KMS-11 (cell line): ENCODE measurements around the gene CMIP.

Experiments used
- H2AFZ ChIP-seq: fragments of 200-600 bp; sonication (generic); 2 replicates; pipeline ENCODE4 v1.6.1; 2016; ENCODE audit warnings: antibody characterized with exemption, mixed run types, low read depth
- H3K27ac ChIP-seq: fragments of 200-600 bp; sonication (generic); 2 replicates; pipeline ENCODE4 v1.6.1; 2016; ENCODE audit warnings: mild to moderate bottlenecking, mixed run types
- H3K27me3 ChIP-seq: fragments of 200-600 bp; sonication (generic); 2 replicates; pipeline ENCODE4 v1.6.1; 2017; ENCODE audit warnings: mild to moderate bottlenecking, low read depth, mixed run types, moderate library complexity; ENCODE audit not compliant: insufficient read depth
- H3K36me3 ChIP-seq: fragments of 200-600 bp; sonication (generic); 2 replicates; pipeline ENCODE4 v1.6.1; 2017; ENCODE audit warnings: mild to moderate bottlenecking, mixed run types; ENCODE audit not compliant: insufficient read depth
- H3K4me1 ChIP-seq: fragments of 200-600 bp; sonication (generic); 2 replicates; pipeline ENCODE4 v1.6.1; 2016; ENCODE audit warnings: mild to moderate bottlenecking, low read depth, mixed run types; ENCODE audit not compliant: poor library complexity, severe bottlenecking
- H3K4me2 ChIP-seq: fragments of 200-600 bp; sonication (generic); 2 replicates; pipeline ENCODE4 v1.7.0; 2016; ENCODE audit warnings: mild to moderate bottlenecking, mixed run types
- H3K4me3 ChIP-seq: fragments of 200-600 bp; sonication (generic); IDR thresholded peaks from 2 replicates; pipeline ENCODE4 v1.6.1; 2017; ENCODE audit warnings: low read depth, low read length, mixed read lengths; ENCODE audit not compliant: insufficient read depth
- H3K79me2 ChIP-seq: fragments of 200-600 bp; sonication (generic); 2 replicates; pipeline ENCODE4 v1.6.1; 2016; ENCODE audit warnings: low read depth, mixed run types; ENCODE audit not compliant: insufficient read depth
- H3K9ac ChIP-seq: fragments of 200-600 bp; sonication (generic); 2 replicates; pipeline ENCODE4 v1.6.1; 2016; ENCODE audit warnings: mild to moderate bottlenecking, mixed run types
- H4K20me1 ChIP-seq: fragments of 200-600 bp; sonication (generic); 2 replicates; pipeline ENCODE4 v1.6.1; 2016; ENCODE audit warnings: mild to moderate bottlenecking, mixed run types; ENCODE audit not compliant: insufficient read depth
- CTCF ChIP-seq: fragments of 200-600 bp; sonication (generic); conservative IDR thresholded peaks from 2 replicates; pipeline ENCODE4 v1.6.1; 2017; ENCODE audit warnings: low read depth, mild to moderate bottlenecking, antibody characterized with exemption, low read length, moderate library complexity, mixed read lengths

Gene CMIP

GRCh38 chr16:81572386-81573144 is 128.0 kb downstream of the CMIP start:
- TF ChIP-seq CTCF: no peak
- Histone ChIP-seq H3K36me3 (no peaks in the 10 kb centered on the region), H3K79me2 (peaks cover 53% of the 10 kb centered on the region; the same call in 1 of the 2 replicates), H2AFZ (no peak overlapping the region), H3K27me3 (no peaks in the 10 kb centered on the region), H3K4me1 (no peaks in the 10 kb centered on the region), H3K9ac (no peak overlapping the region), H3K4me3 (no peak overlapping the region), H3K4me2 (no peak overlapping the region), H3K27ac (no peak overlapping the region), H4K20me1 (no peaks in the 10 kb centered on the region)

GRCh38 chr16:81573533-81574020 is 129.0 kb downstream of the CMIP start:
- Histone ChIP-seq H3K79me2 (peaks cover 60% of the 10 kb centered on the region), H3K4me1 (no peaks in the 10 kb centered on the region), H3K4me2 (no peak overlapping the region), H3K27me3 (no peaks in the 10 kb centered on the region), H3K4me3 (no peak overlapping the region), H3K27ac (no peak overlapping the region), H3K9ac (no peak overlapping the region), H4K20me1 (no peaks in the 10 kb centered on the region), H3K36me3 (no peaks in the 10 kb centered on the region), H2AFZ (no peak overlapping the region)
- no peak for TF ChIP-seq CTCF

- no peak overlapping the region for H2AFZ ChIP-seq
- H3K4me2 ChIP-seq: no peak overlapping the region
- peaks cover 62% of the 10 kb centered on the region for H3K79me2 ChIP-seq
- no peaks in the 10 kb centered on the region for H4K20me1 ChIP-seq
- no peaks in the 10 kb centered on the region for H3K4me1 ChIP-seq
- no peaks in the 10 kb centered on the region for H3K36me3 ChIP-seq
- H3K27me3 ChIP-seq: no peaks in the 10 kb centered on the region
- H3K27ac ChIP-seq: no peak overlapping the region
- H3K9ac ChIP-seq: no peak overlapping the region
- H3K4me3 ChIP-seq: no peak overlapping the region
- TF ChIP-seq CTCF: no peak
These were observed 129.6 kb downstream of the CMIP start for GRCh38 chr16:81574168-81574567.

GRCh38 chr16:81575307-81575706 is 130.7 kb downstream of the CMIP start:
- no peak overlapping the region for H3K4me2 ChIP-seq
- H3K27me3 ChIP-seq: no peaks in the 10 kb centered on the region
- H2AFZ ChIP-seq: no peak overlapping the region
- no peaks in the 10 kb centered on the region for H4K20me1 ChIP-seq
- no peak overlapping the region for H3K9ac ChIP-seq
- no peak overlapping the region for H3K4me3 ChIP-seq
- peaks cover 62% of the 10 kb centered on the region for H3K79me2 ChIP-seq
- no peak overlapping the region for H3K27ac ChIP-seq
- H3K4me1 ChIP-seq: no peaks in the 10 kb centered on the region
- H3K36me3 ChIP-seq: no peaks in the 10 kb centered on the region
- no peak for TF ChIP-seq CTCF
